Measurements from ENCODE around the gene PDGFB. TPM values are rescaled to one million over a fixed set of nuclear protein-coding genes. Genes with fewer than 3 reads are reported as not detected.

Gene PDGFB
- total and polyA plus RNA-seq, 2 experiments from 2014 or later = 2.5 to 4.3 TPM

DNA sequence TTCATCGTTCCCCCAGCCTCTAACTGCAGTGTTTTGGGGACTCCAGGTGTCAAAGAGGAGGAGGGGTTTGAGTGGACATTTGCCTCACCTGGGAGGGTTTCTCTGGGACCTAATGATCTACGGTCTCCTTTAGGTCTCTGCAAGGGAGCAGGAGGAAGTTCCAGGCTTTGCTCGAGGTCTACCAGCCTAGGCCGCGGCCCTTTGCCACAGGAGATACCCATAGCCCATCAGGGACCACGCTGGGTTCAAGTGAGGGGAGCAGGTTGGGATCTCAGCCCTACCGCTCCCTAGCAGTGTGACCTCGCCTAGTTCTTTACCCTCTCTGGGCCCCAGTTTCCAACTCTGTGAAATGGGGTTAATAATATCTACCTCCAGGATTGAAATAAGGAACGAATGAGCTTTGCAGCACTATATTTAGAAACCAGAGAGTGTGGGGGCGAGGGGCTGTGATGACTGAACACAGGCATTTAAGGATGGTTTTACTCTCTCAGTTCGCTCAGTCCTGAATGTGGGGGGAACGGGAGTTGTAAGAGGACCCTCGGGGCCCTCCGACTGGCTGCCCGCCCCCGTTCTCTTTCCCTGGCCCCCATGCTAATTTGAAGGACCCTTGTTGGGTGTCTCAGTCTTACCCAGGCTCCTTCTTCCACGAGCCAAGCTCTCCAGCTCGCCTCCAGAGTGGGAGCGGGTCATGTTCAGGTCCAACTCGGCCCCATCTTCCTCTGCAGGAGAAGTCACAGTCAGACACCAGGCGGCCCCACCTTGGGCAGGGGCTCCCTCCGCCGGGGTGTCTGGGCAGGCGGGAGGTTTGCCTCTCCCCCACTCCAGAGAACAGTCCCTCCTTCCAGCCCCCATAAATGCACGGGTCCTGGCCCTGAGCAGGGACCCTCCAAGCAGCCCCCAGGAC is 11.7 kb downstream of the PDGFB start:
- no peaks in the 10 kb centered on the region for H4K20me1 ChIP-seq (ENCODE audit: insufficient read depth, poor library complexity, severe bottlenecking)
- no peak overlapping the region for H3K27ac ChIP-seq
- DNase-seq (ENCODE audit: low spot score) = no peak
- no peaks in the 10 kb centered on the region for H3K9me2 ChIP-seq (replicated peaks; ENCODE audit: insufficient read depth)
- no peak overlapping the region for H3K4me3 ChIP-seq
- no peaks in the 10 kb centered on the region for H3K36me3 ChIP-seq (replicated peaks; ENCODE audit: insufficient read depth, low read depth)
- no peaks in the 10 kb centered on the region for H3K27me3 ChIP-seq
- no peak for TF ChIP-seq EZH2phosphoT487 (IDR thresholded peaks at IDR 0.05; ENCODE audit: low read depth, severe bottlenecking, unreplicated experiment)
- no peak for TF ChIP-seq EZH2 (IDR thresholded peaks at IDR 0.05; ENCODE audit: borderline replicate concordance)
- TF ChIP-seq, protein P1, sequence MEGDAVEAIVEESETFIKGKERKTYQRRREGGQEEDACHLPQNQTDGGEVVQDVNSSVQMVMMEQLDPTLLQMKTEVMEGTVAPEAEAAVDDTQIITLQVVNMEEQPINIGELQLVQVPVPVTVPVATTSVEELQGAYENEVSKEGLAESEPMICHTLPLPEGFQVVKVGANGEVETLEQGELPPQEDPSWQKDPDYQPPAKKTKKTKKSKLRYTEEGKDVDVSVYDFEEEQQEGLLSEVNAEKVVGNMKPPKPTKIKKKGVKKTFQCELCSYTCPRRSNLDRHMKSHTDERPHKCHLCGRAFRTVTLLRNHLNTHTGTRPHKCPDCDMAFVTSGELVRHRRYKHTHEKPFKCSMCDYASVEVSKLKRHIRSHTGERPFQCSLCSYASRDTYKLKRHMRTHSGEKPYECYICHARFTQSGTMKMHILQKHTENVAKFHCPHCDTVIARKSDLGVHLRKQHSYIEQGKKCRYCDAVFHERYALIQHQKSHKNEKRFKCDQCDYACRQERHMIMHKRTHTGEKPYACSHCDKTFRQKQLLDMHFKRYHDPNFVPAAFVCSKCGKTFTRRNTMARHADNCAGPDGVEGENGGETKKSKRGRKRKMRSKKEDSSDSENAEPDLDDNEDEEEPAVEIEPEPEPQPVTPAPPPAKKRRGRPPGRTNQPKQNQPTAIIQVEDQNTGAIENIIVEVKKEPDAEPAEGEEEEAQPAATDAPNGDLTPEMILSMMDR (IDR thresholded peaks at IDR 0.05; ENCODE audit: poor library complexity) = no peak
- no peak overlapping the region for H2AFZ ChIP-seq
- H3K4me2 ChIP-seq = no peak overlapping the region
- WGBS (ENCODE audit: low lambda C conversion rate, missing lambda C conversion rate) = 94% methylated on average over 24 of the region's 25 CpGs
- peaks cover 17% of the 10 kb centered on the region for H3K4me1 ChIP-seq (ENCODE audit: insufficient read depth)
- no peaks in the 10 kb centered on the region for H3K79me2 ChIP-seq
- H3K9me3 ChIP-seq (ENCODE audit: low read depth) = no peaks in the 10 kb centered on the region

DNA sequence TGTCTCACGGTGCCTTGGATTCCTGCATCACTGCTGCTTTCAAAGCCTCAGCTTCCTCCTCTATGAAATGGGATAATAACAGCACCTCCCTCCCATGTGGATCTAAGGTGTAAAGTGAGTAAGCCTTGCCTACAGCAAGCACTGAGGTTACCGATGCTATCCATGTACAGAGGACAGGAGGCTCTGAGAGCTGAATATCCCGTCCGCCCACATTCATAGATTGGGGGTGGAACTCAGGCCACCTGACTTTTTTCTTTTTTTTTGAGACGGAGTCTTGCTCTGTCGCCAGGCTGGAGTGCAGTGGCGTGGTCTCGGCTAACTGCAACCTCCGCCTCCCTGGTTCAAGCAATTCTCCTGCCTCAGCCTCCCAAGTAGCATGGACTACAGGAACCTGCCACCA is 12.5 kb downstream of the PDGFB start:
- DNase-seq (ENCODE audit: low spot score) = no peak
- H4K20me1 ChIP-seq (ENCODE audit: insufficient read depth, poor library complexity, severe bottlenecking) = no peaks in the 10 kb centered on the region
- no peaks in the 10 kb centered on the region for H3K27me3 ChIP-seq
- no peak overlapping the region for H3K27ac ChIP-seq
- H3K4me2 ChIP-seq = no peak overlapping the region
- no peaks in the 10 kb centered on the region for H3K9me2 ChIP-seq (replicated peaks; ENCODE audit: insufficient read depth)
- no peaks in the 10 kb centered on the region for H3K9me3 ChIP-seq (ENCODE audit: low read depth)
- no peak overlapping the region for H2AFZ ChIP-seq
- H3K36me3 ChIP-seq (replicated peaks; ENCODE audit: insufficient read depth, low read depth) = no peaks in the 10 kb centered on the region
- TF ChIP-seq EZH2 (IDR thresholded peaks at IDR 0.05; ENCODE audit: borderline replicate concordance) (no peak), EZH2phosphoT487 (IDR thresholded peaks at IDR 0.05; ENCODE audit: low read depth, severe bottlenecking, unreplicated experiment) (no peak)
- TF ChIP-seq, protein P1 (IDR thresholded peaks at IDR 0.05; ENCODE audit: poor library complexity) = no peak
- H3K79me2 ChIP-seq = no peaks in the 10 kb centered on the region
- peaks cover 13% of the 10 kb centered on the region for H3K4me1 ChIP-seq (ENCODE audit: insufficient read depth)
- WGBS (ENCODE audit: low lambda C conversion rate, missing lambda C conversion rate) = 93% methylated on average over 8 of the region's 9 CpGs
- H3K4me3 ChIP-seq = no peak overlapping the region

DNA sequence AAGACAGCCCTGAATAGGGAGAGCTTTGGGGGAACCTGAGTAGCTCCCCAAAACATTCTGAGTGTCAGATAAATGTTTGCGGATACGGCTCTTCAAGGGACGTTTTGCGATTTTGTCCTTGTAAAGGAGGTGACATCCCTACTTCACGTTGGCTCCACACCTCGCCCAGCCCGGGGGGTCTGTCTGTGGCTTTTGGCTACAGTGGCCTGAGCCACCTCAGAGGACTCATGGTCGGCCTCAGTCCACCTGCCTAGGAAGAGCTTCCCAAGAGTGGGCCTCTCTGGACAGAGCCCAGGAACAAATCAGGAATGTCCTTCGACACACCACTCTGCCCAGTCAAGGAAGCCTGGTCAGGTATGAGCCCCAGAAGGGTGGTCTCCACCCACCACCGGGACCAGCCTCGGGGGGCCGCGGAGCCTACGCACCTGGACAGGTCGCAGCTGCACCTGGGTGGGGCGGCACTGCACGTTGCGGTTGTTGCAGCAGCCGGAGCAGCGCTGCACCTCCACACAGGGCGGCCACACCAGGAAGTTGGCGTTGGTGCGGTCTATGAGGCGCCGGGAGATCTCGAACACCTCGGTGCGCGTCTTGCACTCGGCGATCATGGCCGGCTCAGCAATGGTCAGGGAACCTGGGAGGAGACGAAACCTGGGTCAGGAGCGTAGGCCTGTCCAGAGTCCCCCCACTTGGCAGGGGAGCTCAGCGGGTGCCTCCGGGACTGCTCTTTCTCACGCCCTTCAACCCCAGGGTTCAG is 13.4 kb downstream of the PDGFB start:
- H3K27me3 ChIP-seq = no peaks in the 10 kb centered on the region
- no peaks in the 10 kb centered on the region for H3K9me3 ChIP-seq (ENCODE audit: low read depth)
- H3K27ac ChIP-seq = no peak overlapping the region

More for the DNA sequence above, 13.4 kb downstream of the PDGFB start:
- Histone ChIP-seq H4K20me1 (ENCODE audit: insufficient read depth, poor library complexity, severe bottlenecking) (no peaks in the 10 kb centered on the region), H3K36me3 (replicated peaks; ENCODE audit: insufficient read depth, low read depth) (no peaks in the 10 kb centered on the region), H3K4me3 (no peak overlapping the region), H3K4me1 (ENCODE audit: insufficient read depth) (peaks cover 6% of the 10 kb centered on the region), H3K9me2 (replicated peaks; ENCODE audit: insufficient read depth) (no peaks in the 10 kb centered on the region), H3K79me2 (no peaks in the 10 kb centered on the region), H2AFZ (no peak overlapping the region), H3K4me2 (no peak overlapping the region)
- 96% methylated on average over 37 of the region's 37 CpGs for WGBS (ENCODE audit: low lambda C conversion rate, missing lambda C conversion rate)
- TF ChIP-seq EZH2phosphoT487 (IDR thresholded peaks at IDR 0.05; ENCODE audit: low read depth, severe bottlenecking, unreplicated experiment) (no peak), EZH2 (IDR thresholded peaks at IDR 0.05; ENCODE audit: borderline replicate concordance) (no peak)
- TF ChIP-seq, protein P1 (IDR thresholded peaks at IDR 0.05; ENCODE audit: poor library complexity) = no peak
- no peak for DNase-seq (ENCODE audit: low spot score)

All from hepatocyte (in vitro differentiated cells).